Measurements from ENCODE around the gene NEDD4L.
A peak's percentile ranks its signal among the peaks of the same experiment; 100 is the strongest.

NEDD4L gene

DNA sequence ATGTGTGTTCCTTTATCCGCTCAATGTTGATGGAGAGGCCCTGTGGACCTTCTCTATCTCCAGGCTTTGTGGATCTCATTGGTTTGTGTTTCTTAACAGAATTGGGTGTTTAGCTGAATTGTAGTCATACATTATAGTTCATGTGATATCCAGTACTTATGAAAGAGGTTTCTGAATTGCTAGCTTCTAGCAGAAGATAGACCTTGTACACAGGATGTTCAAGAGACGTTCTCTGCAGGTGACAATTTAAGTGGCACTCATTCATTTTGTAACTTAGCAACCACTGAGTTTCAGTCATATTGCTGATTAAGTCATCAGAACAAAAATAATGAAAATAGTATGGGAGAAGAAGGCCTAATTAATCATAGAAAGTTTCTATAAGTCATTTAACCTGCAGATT is 305.6 kb downstream of the NEDD4L start:
- no peak for DNase-seq (ENCODE audit: low read depth)

- DNase-seq (ENCODE audit: low read depth) = no peak
Observed at GRCh38 chr18:58350526-58350925, 306.5 kb downstream of the NEDD4L start.

GRCh38 chr18:58351776-58352175 is 307.8 kb downstream of the NEDD4L start:
- no peak for DNase-seq (ENCODE audit: low read depth)

- DNase-seq (ENCODE audit: low read depth) = no peak
Observed at GRCh38 chr18:58353581-58353980, 309.6 kb downstream of the NEDD4L start.

- no peak for DNase-seq (ENCODE audit: low read depth)
Observed at GRCh38 chr18:58354051-58354450, 310.0 kb downstream of the NEDD4L start.

- no peak for DNase-seq (ENCODE audit: low read depth)
Observed at GRCh38 chr18:58354791-58355190, 310.8 kb downstream of the NEDD4L start.

GRCh38 chr18:58355243-58355642 is 311.2 kb downstream of the NEDD4L start:
- no peak for DNase-seq (ENCODE audit: low read depth)

GRCh38 chr18:58359218-58359617 is 315.2 kb downstream of the NEDD4L start:
- DNase-seq (ENCODE audit: low read depth) = peak; percentile 16

- DNase-seq (ENCODE audit: low read depth) = no peak
Observed at GRCh38 chr18:58359620-58360019, 315.6 kb downstream of the NEDD4L start.

- no peak for DNase-seq (ENCODE audit: low read depth)
Observed at GRCh38 chr18:58360324-58360723, 316.3 kb downstream of the NEDD4L start.

GRCh38 chr18:58361212-58361611 is 317.2 kb downstream of the NEDD4L start:
- DNase-seq (ENCODE audit: low read depth) = no peak

DNA sequence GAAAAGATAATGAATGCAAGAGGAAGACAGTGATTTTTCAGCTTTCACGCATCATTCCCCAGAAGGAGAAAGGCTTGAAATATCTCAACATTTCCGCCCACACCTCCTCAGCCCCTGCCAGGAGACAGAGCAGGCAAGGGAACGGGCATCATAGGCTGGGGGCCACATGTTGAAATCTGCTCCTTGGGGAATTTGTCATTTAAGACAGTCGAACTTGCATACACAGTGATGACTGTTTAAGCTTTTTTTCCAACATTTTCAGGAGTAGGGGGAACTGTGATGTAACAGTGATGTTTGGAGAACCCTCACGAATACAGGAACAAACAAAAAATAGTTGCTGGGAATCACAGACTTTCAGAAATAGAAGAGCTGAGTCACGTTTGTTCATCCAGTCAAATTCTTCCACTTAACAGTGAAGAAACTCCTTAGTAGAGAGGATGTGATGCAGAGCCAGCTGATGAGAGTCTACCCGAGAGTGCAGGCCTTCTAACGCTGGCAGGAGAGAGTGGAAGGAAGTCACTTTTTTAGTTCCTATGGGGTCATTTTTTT is 318.1 kb downstream of the NEDD4L start:
- peak; percentile 68 for DNase-seq (ENCODE audit: low read depth)

GRCh38 chr18:58362829-58363271 is 318.8 kb downstream of the NEDD4L start:
- DNase-seq (ENCODE audit: low read depth) = no peak

DNA sequence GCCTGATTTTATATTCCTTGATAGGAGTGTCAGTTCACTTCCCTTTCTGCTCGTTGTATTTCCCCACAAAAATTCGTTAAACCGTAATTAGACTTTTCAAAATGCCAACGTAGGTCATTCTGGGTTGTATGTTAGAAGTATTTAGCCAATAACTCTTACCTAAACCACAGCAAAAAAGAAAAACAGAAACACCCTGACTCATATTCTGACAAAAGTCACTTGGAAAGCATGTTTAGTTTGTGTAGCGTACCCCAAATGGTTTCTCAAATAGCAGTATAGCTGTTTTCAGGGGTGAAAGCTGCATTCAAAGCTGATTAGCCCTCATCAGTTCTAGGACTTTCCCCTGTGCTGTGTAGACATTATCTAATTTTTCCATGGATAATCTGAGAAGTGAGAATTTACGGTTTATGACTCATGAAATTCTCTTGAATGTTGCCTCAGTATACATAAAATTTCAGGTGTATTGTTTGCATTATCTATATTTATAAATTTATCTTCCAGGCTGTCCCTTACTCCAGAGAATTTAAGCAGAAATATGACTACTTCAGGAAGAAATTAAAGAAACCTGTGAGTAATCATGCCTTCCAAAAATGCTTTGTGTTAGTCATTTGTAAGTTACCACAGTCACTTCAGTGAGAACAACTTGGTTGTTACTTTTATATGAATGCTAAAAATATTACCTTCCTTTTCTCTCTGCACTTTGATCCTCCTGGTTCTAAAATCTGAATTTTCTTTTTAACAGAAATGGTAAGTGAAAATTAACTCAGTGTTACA is 319.9 kb downstream of the NEDD4L start:
- peak; percentile 26 for DNase-seq (ENCODE audit: low read depth)

- DNase-seq (ENCODE audit: low read depth) = peak; percentile 15
Observed at GRCh38 chr18:58364876-58365528, 321.0 kb downstream of the NEDD4L start.

DNA sequence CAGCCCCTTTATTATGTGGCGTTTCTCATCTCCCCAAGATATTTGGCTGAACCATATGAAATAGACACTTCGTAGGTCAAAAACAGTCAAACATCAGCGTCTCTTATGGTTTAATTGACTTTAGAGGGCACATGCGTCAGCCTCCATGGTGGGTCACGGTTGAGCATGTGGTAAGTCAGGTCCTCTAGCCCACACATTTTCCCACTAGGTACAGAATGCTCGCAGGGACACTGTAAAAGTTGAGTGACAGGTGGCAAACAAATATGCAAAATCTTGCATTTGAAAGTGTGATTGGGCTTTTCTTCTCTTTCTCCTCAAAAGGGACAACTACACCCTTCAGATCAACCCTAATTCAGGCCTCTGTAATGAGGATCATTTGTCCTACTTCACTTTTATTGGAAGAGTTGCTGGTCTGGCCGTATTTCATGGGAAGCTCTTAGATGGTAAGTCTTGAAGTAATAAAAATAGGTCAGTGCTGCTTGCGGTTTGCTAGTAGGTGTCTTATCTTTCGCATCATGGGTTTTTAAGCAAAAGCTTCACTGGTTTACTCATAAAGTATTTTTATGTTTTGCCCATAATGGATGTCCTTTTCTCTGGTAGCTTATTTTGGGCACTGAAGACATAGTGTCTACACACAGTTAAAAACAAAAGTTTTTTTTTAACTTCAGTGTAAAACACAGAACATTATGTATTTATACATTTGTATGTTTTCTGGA is 323.6 kb downstream of the NEDD4L start:
- DNase-seq (ENCODE audit: low read depth) = no peak

DNA sequence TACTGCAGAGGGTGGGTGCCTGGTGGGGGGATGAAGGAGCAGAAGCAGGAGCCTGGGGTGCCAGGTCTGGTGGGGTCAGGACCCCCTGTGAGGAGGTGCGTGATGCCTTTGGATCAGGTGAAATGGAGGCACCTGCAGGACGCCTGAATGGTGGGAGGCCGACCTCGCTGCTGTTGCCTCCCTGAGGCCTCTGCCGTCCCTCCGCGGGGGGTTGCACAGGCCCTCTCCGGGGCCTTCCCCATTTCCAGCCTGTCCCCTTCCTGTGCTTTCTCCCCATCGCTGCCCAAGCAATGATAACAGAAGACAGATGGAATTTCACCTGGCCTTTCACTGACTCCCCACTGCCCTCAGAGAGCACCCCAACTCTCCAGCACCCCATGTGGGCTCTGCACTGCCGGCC is 325.6 kb downstream of the NEDD4L start:
- DNase-seq (ENCODE audit: low read depth) = no peak

GRCh38 chr18:58370038-58370580 is 326.1 kb downstream of the NEDD4L start:
- DNase-seq (ENCODE audit: low read depth) = no peak

- DNase-seq (ENCODE audit: low read depth) = no peak
Observed at GRCh38 chr18:58370612-58371011, 326.6 kb downstream of the NEDD4L start.

- no peak for DNase-seq (ENCODE audit: low read depth)
Observed at GRCh38 chr18:58373481-58373880, 329.5 kb downstream of the NEDD4L start.

DNA sequence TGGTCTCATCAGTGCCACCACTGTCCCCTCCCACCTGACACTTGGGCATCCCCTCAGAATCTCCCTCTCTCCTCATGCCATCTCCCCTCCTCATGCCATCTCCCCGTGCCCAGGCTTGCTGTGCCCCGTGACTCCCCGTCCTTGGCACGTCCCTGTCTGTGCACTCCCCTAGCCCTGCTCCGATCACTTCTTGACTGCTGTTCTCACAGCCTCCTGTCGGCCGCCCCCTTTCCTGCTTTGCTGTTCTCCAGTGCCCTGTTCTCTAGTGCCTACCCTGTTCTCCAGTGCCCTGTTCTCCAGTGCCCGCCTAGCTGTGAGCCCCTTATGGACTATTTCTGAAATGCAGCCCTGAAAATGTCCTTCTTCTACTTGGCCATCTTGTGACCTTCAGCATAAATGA is 331.0 kb downstream of the NEDD4L start:
- DNase-seq (ENCODE audit: low read depth) = no peak

Data from HS-5 (cell line).